ENCODE measurements around the gene KIF13A. TPM values are rescaled to one million over a fixed set of nuclear protein-coding genes. Genes with fewer than 3 reads are reported as not detected.

KIF13A gene
- total RNA-seq, 1 donor from 2014 or later: 29.0 TPM

DNA sequence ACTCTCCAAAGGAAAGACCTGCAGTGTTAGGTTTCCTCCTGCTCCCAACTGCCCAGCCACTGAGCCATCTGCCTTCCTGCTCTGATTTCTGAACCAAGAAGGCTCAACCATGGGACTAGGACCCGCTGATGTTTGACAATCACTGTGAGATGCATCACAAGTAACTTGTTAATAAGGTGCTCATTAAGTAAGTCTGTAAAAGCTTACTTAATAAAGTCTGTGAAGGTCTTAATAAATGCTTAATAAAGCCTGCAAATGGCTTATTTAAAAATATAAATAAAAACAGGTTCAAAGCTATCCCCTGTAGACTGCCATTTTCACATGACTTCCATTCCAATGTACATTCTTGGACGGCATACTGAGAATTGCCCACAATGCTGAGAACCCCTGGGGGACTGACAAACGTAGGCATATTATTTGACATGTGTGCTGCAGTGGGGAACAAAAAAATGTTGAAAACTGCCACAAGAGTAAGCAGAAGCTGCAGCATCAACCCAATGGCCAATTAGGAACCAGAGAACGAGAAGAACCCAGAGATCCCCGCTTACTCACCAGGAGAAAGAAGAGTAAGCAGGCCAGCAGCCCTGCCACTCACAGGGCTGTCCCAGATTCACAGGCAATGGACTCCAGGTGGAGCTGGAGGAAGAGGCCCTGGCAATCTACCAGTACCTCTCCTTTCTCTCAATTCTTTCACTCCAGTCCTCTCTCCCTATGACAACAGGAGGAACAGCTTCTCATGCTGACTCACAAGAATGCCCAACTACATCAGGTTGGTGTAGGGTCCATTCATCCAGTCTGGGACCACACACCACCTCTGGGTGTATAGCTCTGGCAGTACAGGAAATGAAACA lies 19.5 kb downstream of the KIF13A start:
- H3K4me1 ChIP-seq: peaks cover 11% of the 10 kb centered on the region
- H2AFZ ChIP-seq (replicated peaks): no peak overlapping the region
- Mint-ChIP-seq H3K9me3 (peaks cover 2% of the 10 kb centered on the region), H3K36me3 (peaks cover 3% of the 10 kb centered on the region), H3K27ac (peak overlapping the region; percentile 57), H3K27me3 (ENCODE audit: insufficient read depth, low read depth) (no peaks in the 10 kb centered on the region), H3K4me1 (peaks cover 7% of the 10 kb centered on the region), H3K4me3 (no peak overlapping the region)
- H3K27ac ChIP-seq: no peak overlapping the region
- H3K9me3 ChIP-seq (ENCODE audit: low read depth): no peaks in the 10 kb centered on the region
- H3F3A ChIP-seq (ENCODE audit: low read depth): peaks cover 2% of the 10 kb centered on the region
- DNase-seq (ENCODE audit: low spot score): no peak
- H3K36me3 ChIP-seq: no peaks in the 10 kb centered on the region
- TF ChIP-seq, protein P1, sequence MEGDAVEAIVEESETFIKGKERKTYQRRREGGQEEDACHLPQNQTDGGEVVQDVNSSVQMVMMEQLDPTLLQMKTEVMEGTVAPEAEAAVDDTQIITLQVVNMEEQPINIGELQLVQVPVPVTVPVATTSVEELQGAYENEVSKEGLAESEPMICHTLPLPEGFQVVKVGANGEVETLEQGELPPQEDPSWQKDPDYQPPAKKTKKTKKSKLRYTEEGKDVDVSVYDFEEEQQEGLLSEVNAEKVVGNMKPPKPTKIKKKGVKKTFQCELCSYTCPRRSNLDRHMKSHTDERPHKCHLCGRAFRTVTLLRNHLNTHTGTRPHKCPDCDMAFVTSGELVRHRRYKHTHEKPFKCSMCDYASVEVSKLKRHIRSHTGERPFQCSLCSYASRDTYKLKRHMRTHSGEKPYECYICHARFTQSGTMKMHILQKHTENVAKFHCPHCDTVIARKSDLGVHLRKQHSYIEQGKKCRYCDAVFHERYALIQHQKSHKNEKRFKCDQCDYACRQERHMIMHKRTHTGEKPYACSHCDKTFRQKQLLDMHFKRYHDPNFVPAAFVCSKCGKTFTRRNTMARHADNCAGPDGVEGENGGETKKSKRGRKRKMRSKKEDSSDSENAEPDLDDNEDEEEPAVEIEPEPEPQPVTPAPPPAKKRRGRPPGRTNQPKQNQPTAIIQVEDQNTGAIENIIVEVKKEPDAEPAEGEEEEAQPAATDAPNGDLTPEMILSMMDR (IDR thresholded peaks at IDR 0.05): no peak
- TF ChIP-seq EZH2 (IDR thresholded peaks at IDR 0.05) (no peak), EZH2phosphoT487 (IDR thresholded peaks at IDR 0.05) (no peak)
- peaks cover 78% of the 10 kb centered on the region for H3K79me2 ChIP-seq (ENCODE audit: low read depth)
- H3K4me3 ChIP-seq: no peak overlapping the region
- no peaks in the 10 kb centered on the region for H3K27me3 ChIP-seq
- no peak overlapping the region for H3K9ac ChIP-seq
- no peaks in the 10 kb centered on the region for H4K20me1 ChIP-seq (ENCODE audit: low read depth)
- H3K4me2 ChIP-seq: no peak overlapping the region

DNA sequence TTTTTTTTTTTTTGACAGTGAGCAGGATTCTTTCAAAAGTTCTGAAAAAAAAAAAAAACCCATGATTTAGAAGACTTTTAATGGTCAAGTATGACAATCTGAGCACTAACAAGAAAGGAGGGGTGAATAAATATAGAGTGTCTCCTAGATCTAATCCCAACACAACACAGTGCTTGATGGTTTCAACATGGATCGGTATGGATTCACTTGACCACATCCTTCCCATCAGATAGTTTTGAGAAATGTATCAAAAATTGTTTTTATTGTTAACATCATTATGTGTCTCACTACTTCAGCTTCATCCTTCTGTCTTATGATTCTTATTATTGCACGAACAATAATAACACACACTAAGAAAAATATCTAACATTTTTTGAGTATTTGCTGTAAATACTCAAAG lies 21.0 kb downstream of the KIF13A start:
- peaks cover 2% of the 10 kb centered on the region for H3K9me3 Mint-ChIP-seq
- no peak overlapping the region for H3K27ac Mint-ChIP-seq
- H3K27me3 Mint-ChIP-seq (ENCODE audit: insufficient read depth, low read depth): no peaks in the 10 kb centered on the region
- Histone ChIP-seq H4K20me1 (ENCODE audit: low read depth) (no peaks in the 10 kb centered on the region), H3K9ac (no peak overlapping the region), H3K27me3 (no peaks in the 10 kb centered on the region), H3K27ac (no peak overlapping the region), H3K4me2 (no peak overlapping the region), H3K9me3 (ENCODE audit: low read depth) (no peaks in the 10 kb centered on the region), H3K4me3 (no peak overlapping the region), H3K36me3 (no peaks in the 10 kb centered on the region), H2AFZ (replicated peaks) (no peak overlapping the region), H3F3A (ENCODE audit: low read depth) (no peaks in the 10 kb centered on the region), H3K4me1 (peaks cover 9% of the 10 kb centered on the region), H3K79me2 (ENCODE audit: low read depth) (peaks cover 77% of the 10 kb centered on the region)
- H3K4me3 Mint-ChIP-seq: no peak overlapping the region
- no peak for DNase-seq (ENCODE audit: low spot score)
- H3K36me3 Mint-ChIP-seq: peaks cover 11% of the 10 kb centered on the region
- no peaks in the 10 kb centered on the region for H3K4me1 Mint-ChIP-seq
- TF ChIP-seq, protein P1 (IDR thresholded peaks at IDR 0.05): no peak
- no peak for TF ChIP-seq EZH2phosphoT487 (IDR thresholded peaks at IDR 0.05)
- no peak for TF ChIP-seq EZH2 (IDR thresholded peaks at IDR 0.05)

DNA sequence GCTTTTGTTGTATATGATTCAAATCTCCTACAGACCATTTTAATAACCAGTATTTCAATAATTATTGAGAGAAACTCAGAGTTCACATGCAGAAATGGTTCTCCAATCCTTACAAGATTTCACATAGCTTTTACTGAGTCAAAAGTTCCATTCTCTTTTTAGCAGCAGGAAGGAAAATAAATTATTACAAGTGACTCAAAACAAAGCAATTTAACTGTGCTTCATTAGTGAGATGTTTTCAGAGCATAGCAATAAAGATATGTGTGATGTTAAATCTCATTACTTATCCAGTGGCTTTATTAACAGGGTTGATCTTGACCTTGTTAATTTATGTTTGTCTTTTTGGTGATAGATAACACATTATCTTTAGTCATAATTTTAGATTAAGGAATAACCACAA lies 22.0 kb downstream of the KIF13A start:
- Mint-ChIP-seq H3K9me3 (peaks cover under 1% of the 10 kb centered on the region), H3K4me1 (no peaks in the 10 kb centered on the region), H3K27ac (no peak overlapping the region), H3K36me3 (peaks cover 10% of the 10 kb centered on the region), H3K27me3 (ENCODE audit: insufficient read depth, low read depth) (no peaks in the 10 kb centered on the region), H3K4me3 (no peak overlapping the region)
- Histone ChIP-seq H3K9me3 (ENCODE audit: low read depth) (no peaks in the 10 kb centered on the region), H3K27me3 (no peaks in the 10 kb centered on the region), H3K36me3 (no peaks in the 10 kb centered on the region), H3K9ac (no peak overlapping the region), H4K20me1 (ENCODE audit: low read depth) (no peaks in the 10 kb centered on the region), H3K27ac (no peak overlapping the region), H3K4me2 (no peak overlapping the region), H3K79me2 (ENCODE audit: low read depth) (peaks cover 76% of the 10 kb centered on the region), H3K4me1 (peaks cover under 1% of the 10 kb centered on the region), H3F3A (ENCODE audit: low read depth) (no peaks in the 10 kb centered on the region), H2AFZ (replicated peaks) (no peak overlapping the region), H3K4me3 (no peak overlapping the region)
- no peak for TF ChIP-seq EZH2 (IDR thresholded peaks at IDR 0.05)
- TF ChIP-seq EZH2phosphoT487 (IDR thresholded peaks at IDR 0.05): no peak
- TF ChIP-seq, protein P1 (IDR thresholded peaks at IDR 0.05): no peak
- no peak for DNase-seq (ENCODE audit: low spot score)
